ENCODE results near the gene IDUA. TPM values are rescaled to one million over a fixed set of nuclear protein-coding genes. Genes with fewer than 3 reads are reported as not detected.
"Not testable (repeated sequence)": the region's sequence is repeated elsewhere in the genome, so short reads cannot be mapped to it uniquely, and the experiment has no call there.

The IDUA gene
- total RNA-seq, 1 donor from 2014 or later = 12.9 TPM

- no peak for DNase-seq (ENCODE audit: low spot score)
- intact Hi-C loops (cut with DNase I) = no loop called here
These were observed 9.5 kb downstream of the IDUA start for GRCh38 chr4:996030-996996.

DNA sequence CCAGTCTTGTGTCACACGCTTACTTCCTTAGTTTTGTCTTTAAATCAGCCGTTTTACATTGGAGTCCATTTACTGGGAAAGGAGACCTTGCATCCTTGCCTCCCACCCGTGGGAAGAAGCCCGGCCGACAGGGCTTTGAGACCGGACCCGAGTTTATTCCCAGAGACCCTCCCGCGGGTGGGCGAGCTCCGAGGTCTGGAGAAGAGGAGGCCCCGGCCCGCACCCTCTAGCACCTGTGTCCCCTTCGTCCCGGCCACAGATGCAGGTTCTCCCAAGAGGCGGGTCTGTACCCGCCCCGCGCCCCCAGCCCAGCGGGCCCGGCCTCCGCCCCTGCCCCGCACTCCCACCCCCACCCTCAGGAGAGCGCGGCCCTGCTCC lies 10.1 kb downstream of the IDUA start:
- intact Hi-C loops (cut with DNase I) = no loop called here
- DNase-seq (ENCODE audit: low spot score) = no peak

DNA sequence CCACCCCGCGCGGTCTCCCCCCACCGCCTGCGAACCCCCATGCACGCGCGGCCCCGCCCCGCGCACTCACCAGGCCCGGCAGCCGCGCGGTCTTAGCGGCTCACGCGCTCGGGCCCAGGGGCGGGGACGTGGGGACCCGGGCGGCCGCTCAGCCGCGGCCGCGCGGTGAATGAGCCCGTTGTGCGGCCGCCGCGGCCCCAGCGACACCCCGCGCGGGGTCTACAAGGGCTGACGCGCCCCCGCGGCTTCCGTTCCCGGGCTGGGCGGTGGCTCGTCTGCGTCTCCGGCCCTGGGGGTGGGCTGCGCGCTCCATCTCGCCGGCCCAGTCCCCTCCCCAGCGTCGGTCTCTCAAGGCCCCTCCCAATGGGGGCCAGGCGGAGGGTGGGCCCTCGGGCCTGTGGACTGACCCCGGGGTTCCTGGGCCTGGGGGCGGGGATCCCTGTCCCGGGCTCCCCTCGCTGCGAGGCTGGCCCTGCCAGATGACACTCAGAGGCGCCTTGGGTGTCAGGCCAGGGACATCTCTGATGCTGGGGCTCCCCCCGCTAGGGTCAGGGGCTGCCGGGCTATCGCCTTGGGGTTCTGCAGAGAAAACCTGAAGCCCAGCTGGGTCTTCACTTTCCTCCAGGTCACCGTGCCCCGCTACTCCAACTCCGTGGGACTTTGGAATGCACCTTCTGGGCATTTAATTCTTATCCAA lies 10.7 kb downstream of the IDUA start:
- no peak for DNase-seq (ENCODE audit: low spot score)

GRCh38 chr4:998096-998691 lies 11.3 kb downstream of the IDUA start:
- intact Hi-C loops (cut with DNase I) = no loop called here

More for the DNA sequence above, 10.7 kb downstream of the IDUA start:
- intact Hi-C loops (cut with DNase I) = no loop called here

GRCh38 chr4:999240-999863 lies 12.5 kb downstream of the IDUA start:
- DNase-seq (ENCODE audit: low spot score); intact Hi-C loops (cut with DNase I): not testable (repeated sequence)

More at GRCh38 chr4:998096-998691, 11.3 kb downstream of the IDUA start:
- DNase-seq (ENCODE audit: low spot score) = no peak

GRCh38 chr4:999882-1000425 lies 13.1 kb downstream of the IDUA start:
- intact Hi-C loops (cut with DNase I) = no loop called here
- no peak for DNase-seq (ENCODE audit: low spot score)

DNA sequence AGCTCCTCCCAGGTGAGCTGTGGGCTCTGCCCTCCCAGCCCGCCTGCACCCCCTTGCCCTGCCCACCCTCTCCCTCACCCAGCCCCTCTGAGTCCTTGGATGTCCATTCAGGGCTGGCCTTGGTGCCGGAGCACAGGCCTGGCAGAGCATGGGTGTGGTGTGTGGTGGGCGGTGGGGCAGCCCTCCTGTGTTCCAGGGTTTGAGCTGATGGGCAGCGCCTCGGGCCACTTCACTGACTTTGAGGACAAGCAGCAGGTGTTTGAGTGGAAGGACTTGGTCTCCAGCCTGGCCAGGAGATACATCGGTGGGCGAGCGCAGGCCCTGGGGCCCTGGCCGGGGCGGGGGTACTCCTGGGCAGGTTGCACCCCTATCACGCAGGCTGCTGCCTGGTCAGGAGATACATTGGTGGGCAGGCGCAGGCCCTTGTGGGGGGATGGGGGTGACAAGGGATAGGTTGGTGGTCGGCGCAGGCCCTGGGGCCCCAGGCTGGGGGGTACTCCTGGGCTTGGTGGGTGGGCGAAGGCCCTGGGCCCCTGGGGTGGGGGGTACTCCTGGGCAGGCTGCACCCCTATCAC lies 13.9 kb downstream of the IDUA start:
- DNase-seq (ENCODE audit: low spot score) = no peak
- intact Hi-C loops (cut with DNase I) = no loop called here

DNA sequence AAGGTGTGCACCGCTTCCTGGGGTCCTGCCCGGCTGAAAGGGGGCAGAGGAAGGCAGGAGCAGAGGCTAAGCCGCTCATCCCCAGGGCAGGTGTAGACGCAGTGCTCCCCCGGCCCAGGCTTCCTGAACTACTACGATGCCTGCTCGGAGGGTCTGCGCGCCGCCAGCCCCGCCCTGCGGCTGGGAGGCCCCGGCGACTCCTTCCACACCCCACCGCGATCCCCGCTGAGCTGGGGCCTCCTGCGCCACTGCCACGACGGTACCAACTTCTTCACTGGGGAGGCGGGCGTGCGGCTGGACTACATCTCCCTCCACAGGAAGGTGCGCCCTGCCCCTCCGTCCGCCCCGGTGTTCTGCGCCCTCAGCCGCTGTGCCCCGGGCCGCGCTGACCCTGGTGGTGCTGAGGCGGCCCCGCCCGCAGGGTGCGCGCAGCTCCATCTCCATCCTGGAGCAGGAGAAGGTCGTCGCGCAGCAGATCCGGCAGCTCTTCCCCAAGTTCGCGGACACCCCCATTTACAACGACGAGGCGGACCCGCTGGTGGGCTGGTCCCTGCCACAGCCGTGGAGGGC lies 14.8 kb downstream of the IDUA start:
- DNase-seq (ENCODE audit: low spot score) = no peak
- intact Hi-C loops (cut with DNase I) = no loop called here

DNA sequence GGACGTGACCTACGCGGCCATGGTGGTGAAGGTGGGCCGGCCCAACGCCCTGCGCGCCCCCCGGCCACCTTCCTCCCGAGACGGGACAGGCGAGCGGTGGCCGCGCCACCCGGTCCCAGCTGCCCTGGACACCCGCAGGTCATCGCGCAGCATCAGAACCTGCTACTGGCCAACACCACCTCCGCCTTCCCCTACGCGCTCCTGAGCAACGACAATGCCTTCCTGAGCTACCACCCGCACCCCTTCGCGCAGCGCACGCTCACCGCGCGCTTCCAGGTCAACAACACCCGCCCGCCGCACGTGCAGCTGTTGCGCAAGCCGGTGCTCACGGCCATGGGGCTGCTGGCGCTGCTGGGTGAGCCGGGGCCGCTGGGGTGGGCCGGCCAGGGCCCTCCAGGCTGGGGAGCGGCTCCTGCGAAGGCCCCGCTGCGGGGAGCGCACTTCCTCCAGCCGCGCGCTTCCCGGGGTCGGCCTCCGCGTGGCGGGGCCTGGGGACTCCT lies 15.3 kb downstream of the IDUA start:
- intact Hi-C loops (cut with DNase I) = no loop called here
- DNase-seq (ENCODE audit: low spot score) = no peak

- DNase-seq (ENCODE audit: low spot score) = no peak
- intact Hi-C loops (cut with DNase I) = no loop called here
These were observed 15.9 kb downstream of the IDUA start for GRCh38 chr4:1002631-1003251.

- intact Hi-C loops (cut with DNase I) = no loop called here
- DNase-seq (ENCODE audit: low spot score) = no peak
These were observed 16.6 kb downstream of the IDUA start for GRCh38 chr4:1003271-1004070.

DNA sequence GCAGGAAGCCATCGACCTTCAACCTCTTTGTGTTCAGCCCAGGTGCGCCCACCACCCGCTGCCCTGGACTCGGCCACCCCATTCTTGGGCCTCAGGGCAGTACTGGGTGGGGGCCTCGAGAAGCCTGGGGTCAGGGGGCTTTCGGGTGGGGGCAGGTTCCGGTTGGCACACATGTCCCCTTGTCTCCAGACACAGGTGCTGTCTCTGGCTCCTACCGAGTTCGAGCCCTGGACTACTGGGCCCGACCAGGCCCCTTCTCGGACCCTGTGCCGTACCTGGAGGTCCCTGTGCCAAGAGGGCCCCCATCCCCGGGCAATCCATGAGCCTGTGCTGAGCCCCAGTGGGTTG lies 17.2 kb downstream of the IDUA start:
- intact Hi-C loops (cut with DNase I) = no loop called here
- DNase-seq (ENCODE audit: low spot score) = no peak

DNA sequence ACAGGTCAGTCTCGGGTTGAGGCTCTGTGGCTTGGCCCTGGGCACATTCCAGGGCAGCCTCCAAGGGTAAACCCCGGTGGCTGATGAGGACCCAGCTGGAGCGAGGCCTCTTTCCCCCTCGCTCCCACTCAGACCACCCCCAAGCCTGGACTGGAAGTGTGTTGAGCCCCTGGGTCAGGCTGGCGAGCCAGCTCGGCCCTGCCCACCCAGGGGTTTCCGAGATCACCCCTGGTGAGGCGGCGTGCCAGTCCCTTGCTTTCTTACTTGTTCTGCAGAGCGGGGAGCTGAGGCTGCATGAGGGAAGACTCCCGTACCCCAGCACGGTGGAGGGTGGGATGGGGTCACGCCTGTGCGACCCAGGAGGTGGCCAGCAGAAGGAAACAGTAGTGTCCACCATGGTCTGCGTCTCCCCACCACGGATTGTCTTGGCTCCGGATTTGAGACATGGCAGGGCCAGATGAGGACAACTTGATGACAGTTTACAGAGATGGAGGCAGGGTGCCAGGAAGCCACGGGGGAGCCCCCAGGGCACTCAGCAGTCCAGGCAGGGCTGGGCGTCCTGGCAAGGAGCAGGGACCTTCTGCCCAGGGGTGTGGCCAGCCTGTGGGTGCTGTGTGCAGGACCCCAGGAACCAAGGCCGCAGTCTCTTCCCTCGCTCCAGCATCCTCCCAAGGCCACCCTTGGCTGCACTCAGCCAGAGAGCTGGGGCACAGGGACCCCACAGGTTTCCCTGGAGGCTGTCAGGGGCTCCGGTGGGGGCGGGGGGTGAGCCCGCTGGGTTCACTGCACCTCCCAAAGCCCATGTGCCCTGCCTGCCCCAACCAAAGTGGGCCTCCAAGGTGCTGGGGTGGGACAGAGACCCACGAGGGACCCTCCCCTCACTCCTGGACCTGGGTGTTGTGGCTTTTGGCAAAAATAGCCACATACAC lies 18.0 kb downstream of the IDUA start:
- no peak for DNase-seq (ENCODE audit: low spot score)
- intact Hi-C loops (cut with DNase I) = loop anchor here (5.0 kb wide), 1 partner anchor 342 kb away; the partner anchor contains the start of gene UVSSA

- intact Hi-C loops (cut with DNase I) = loop anchor here (5.0 kb wide), 1 partner anchor 340 kb away; the partner anchor contains the start of gene UVSSA
These were observed 20.0 kb downstream of the IDUA start for GRCh38 chr4:1006856-1007255.

DNA sequence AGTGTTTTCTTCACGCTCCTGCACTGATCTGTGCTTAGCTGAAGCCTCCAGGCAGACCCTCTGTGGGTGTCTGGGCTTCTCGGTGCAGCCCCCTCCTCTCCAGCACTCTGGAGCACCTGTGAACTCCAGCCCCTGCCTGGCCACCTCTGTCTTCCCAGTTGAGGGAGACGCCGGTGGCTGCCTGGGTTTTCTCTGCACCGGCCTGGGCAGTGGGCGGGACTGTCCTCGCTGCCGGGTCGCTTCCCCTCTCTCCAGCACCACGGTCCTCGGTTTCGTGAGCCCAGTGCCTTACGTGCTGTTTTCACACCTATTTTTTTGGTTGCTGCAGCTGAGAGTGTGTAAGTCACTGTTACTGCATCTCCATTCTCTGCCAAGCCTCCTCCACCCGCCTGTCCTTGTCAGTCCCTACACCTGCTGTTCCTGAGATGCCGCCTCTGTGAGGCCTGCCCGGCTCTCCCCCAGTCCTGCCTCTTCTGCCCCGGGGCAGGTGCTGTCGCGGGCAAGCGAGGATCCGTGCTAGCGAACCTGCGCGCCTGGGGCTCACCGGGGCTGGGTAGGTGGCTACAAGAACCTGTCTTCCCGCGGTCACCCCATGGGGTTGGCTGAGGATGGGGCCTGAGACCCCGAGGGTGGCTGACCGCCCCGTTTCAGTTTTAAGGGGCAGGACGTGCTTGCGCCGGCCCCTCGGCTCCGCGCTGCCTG lies 22.1 kb downstream of the IDUA start:
- no peak for DNase-seq (ENCODE audit: low spot score)
- intact Hi-C loops (cut with DNase I) = loop anchor here (5.0 kb wide), 1 partner anchor 338 kb away; the partner anchor contains the start of gene UVSSA

More at GRCh38 chr4:1006856-1007255, 20.0 kb downstream of the IDUA start:
- no peak for DNase-seq (ENCODE audit: low spot score)

All from cardiac septum (tissue), 1 donor.